ENCODE results near the gene AGAP5. TPM values are rescaled to one million over a fixed set of nuclear protein-coding genes. Genes with fewer than 3 reads are reported as not detected.

Gene AGAP5
- total and polyA plus RNA-seq, 7 donors: 1.2 to 5.9 (median 4.7) TPM

GRCh38 chr10:73650537-73651331, 47.2 kb downstream of the AGAP5 start:
- no peaks in the 10 kb centered on the region for H3K9me3 ChIP-seq
- H3K27ac ChIP-seq: no peak overlapping the region
- H3K27me3 ChIP-seq: no peaks in the 10 kb centered on the region
- H3K36me3 ChIP-seq: no peaks in the 10 kb centered on the region
- DNase-seq: no peak
- intact Hi-C loops (cut with DNase I): no loop called here
- 71 to 75% methylated on average over 5 of the region's 5 CpGs for WGBS, 2 donors
- peaks cover 0 to 25% (median 15%) of the 10 kb centered on the region in 4 donors for H3K4me1 ChIP-seq
- no peak overlapping the region for H3K4me3 ChIP-seq
- TF ChIP-seq POLR2AphosphoS5 (IDR thresholded peaks at IDR 0.05) (no peak), CTCF (IDR thresholded peaks at IDR 0.05) (no peak), EP300 (IDR thresholded peaks at IDR 0.05) (no peak), POLR2A (IDR thresholded peaks at IDR 0.05) (no peak)

- intact Hi-C loops (cut with DNase I): no loop called here
- TF ChIP-seq EP300 (IDR thresholded peaks at IDR 0.05) (no peak), POLR2AphosphoS5 (IDR thresholded peaks at IDR 0.05) (no peak), CTCF (IDR thresholded peaks at IDR 0.05) (no peak), POLR2A (IDR thresholded peaks at IDR 0.05) (no peak)
- Histone ChIP-seq H3K4me1 (peaks cover 0 to 22% (median 14%) of the 10 kb centered on the region in 4 donors), H3K36me3 (no peaks in the 10 kb centered on the region), H3K27ac (no peak overlapping the region), H3K27me3 (no peaks in the 10 kb centered on the region), H3K4me3 (no peak overlapping the region), H3K9me3 (no peaks in the 10 kb centered on the region)
- WGBS, 2 donors: 84 to 97% methylated on average over 6 of the region's 6 CpGs
- no peak for DNase-seq
These were observed 47.9 kb downstream of the AGAP5 start for GRCh38 chr10:73649876-73650536.

GRCh38 chr10:73648975-73649829, 48.7 kb downstream of the AGAP5 start:
- H3K4me1 ChIP-seq: peaks cover 0 to 22% (median 14%) of the 10 kb centered on the region in 4 donors
- H3K9me3 ChIP-seq: no peaks in the 10 kb centered on the region
- DNase-seq: no peak
- intact Hi-C loops (cut with DNase I): no loop called here
- H3K36me3 ChIP-seq: no peaks in the 10 kb centered on the region
- no peak overlapping the region for H3K27ac ChIP-seq
- WGBS, 2 donors: 69 to 86% methylated on average over 4 of the region's 4 CpGs
- TF ChIP-seq EP300 (IDR thresholded peaks at IDR 0.05): no peak
- TF ChIP-seq CTCF (IDR thresholded peaks at IDR 0.05): no peak
- TF ChIP-seq POLR2AphosphoS5 (IDR thresholded peaks at IDR 0.05): no peak
- no peak for TF ChIP-seq POLR2A (IDR thresholded peaks at IDR 0.05)
- H3K27me3 ChIP-seq: no peaks in the 10 kb centered on the region
- no peak overlapping the region for H3K4me3 ChIP-seq

- H3K9me3 ChIP-seq: no peaks in the 10 kb centered on the region
- H3K4me1 ChIP-seq: peaks cover 0 to 22% (median 17%) of the 10 kb centered on the region in 4 donors
- no peak for DNase-seq
- H3K4me3 ChIP-seq: peak overlapping the region; percentile 56 to 83 (median 72)
- peak overlapping the region; percentile 43 to 67 (median 54) for H3K27ac ChIP-seq
- 40 to 50% methylated on average over 35 of the region's 35 CpGs for WGBS, 2 donors
- intact Hi-C loops (cut with DNase I): no loop called here
- no peaks in the 10 kb centered on the region for H3K36me3 ChIP-seq
- H3K27me3 ChIP-seq: no peaks in the 10 kb centered on the region
- TF ChIP-seq POLR2AphosphoS5 (IDR thresholded peaks at IDR 0.05): no peak
- TF ChIP-seq EP300 (IDR thresholded peaks at IDR 0.05): no peak
- TF ChIP-seq POLR2A (IDR thresholded peaks at IDR 0.05): no peak
- TF ChIP-seq CTCF (IDR thresholded peaks at IDR 0.05): no peak
These were observed 49.8 kb downstream of the AGAP5 start for GRCh38 chr10:73647875-73648651.
